ENCODE results near the gene EHHADH. TPM values are rescaled to one million over a fixed set of nuclear protein-coding genes. Genes with fewer than 3 reads are reported as not detected.

EHHADH gene
- total RNA-seq, 1 donor from 2014 or later, result 2.4 TPM

- H3K27me3 Mint-ChIP-seq, result no peaks in the 10 kb centered on the region
- no peaks in the 10 kb centered on the region for H3K4me1 Mint-ChIP-seq
- no peak overlapping the region for H3K4me3 Mint-ChIP-seq
- intact Hi-C loops (cut with micrococcal nuclease), result no loop called here
- H3K36me3 Mint-ChIP-seq (ENCODE audit: low read depth), result no peaks in the 10 kb centered on the region
- no peak for DNase-seq
- no peak overlapping the region for H3K27ac Mint-ChIP-seq
- no peaks in the 10 kb centered on the region for H3K9me3 Mint-ChIP-seq
Observed at GRCh38 chr3:185225523-185225922, 28.3 kb downstream of the EHHADH start.

- DNase-seq, result no peak
- intact Hi-C loops (cut with micrococcal nuclease), result no loop called here
- no peaks in the 10 kb centered on the region for H3K27me3 Mint-ChIP-seq
- no peaks in the 10 kb centered on the region for H3K36me3 Mint-ChIP-seq (ENCODE audit: low read depth)
- H3K4me3 Mint-ChIP-seq, result no peak overlapping the region
- no peaks in the 10 kb centered on the region for H3K9me3 Mint-ChIP-seq
- H3K27ac Mint-ChIP-seq, result no peak overlapping the region
- no peaks in the 10 kb centered on the region for H3K4me1 Mint-ChIP-seq
Observed at GRCh38 chr3:185225080-185225479, 28.8 kb downstream of the EHHADH start.

- intact Hi-C loops (cut with micrococcal nuclease), result no loop called here
- no peaks in the 10 kb centered on the region for H3K27me3 Mint-ChIP-seq
- no peaks in the 10 kb centered on the region for H3K4me1 Mint-ChIP-seq
- no peak overlapping the region for H3K27ac Mint-ChIP-seq
- H3K4me3 Mint-ChIP-seq, result no peak overlapping the region
- H3K9me3 Mint-ChIP-seq, result no peaks in the 10 kb centered on the region
- no peaks in the 10 kb centered on the region for H3K36me3 Mint-ChIP-seq (ENCODE audit: low read depth)
- no peak for DNase-seq
Observed at GRCh38 chr3:185221203-185221602, 32.6 kb downstream of the EHHADH start.

DNA sequence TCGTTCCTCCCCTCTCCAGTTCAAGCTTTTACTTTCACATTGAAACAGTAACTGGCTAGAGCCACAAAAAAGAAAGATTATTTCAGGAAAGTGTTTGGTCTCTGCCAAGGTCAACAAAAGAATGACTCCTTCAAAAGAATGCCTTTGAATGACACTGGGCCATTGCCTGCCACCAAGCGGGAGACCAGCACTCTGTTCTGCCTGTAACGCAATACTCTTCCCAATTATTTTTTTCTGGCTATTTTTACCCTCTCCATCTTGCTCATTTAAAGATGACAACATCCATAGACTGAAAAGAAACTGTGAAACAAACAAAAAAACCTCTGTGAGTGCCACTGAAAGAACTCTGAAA lies 37.3 kb downstream of the EHHADH start:
- DNase-seq, result peak; percentile 13
- no peaks in the 10 kb centered on the region for H3K9me3 Mint-ChIP-seq
- no peaks in the 10 kb centered on the region for H3K36me3 Mint-ChIP-seq (ENCODE audit: low read depth)
- intact Hi-C loops (cut with micrococcal nuclease), result no loop called here
- H3K27ac Mint-ChIP-seq, result no peak overlapping the region
- no peaks in the 10 kb centered on the region for H3K4me1 Mint-ChIP-seq
- no peak overlapping the region for H3K4me3 Mint-ChIP-seq
- H3K27me3 Mint-ChIP-seq, result no peaks in the 10 kb centered on the region

- no peaks in the 10 kb centered on the region for H3K4me1 Mint-ChIP-seq
- no peak for DNase-seq
- no peak overlapping the region for H3K4me3 Mint-ChIP-seq
- no peaks in the 10 kb centered on the region for H3K9me3 Mint-ChIP-seq
- H3K36me3 Mint-ChIP-seq (ENCODE audit: low read depth), result no peaks in the 10 kb centered on the region
- intact Hi-C loops (cut with micrococcal nuclease), result no loop called here
- H3K27me3 Mint-ChIP-seq, result no peaks in the 10 kb centered on the region
- H3K27ac Mint-ChIP-seq, result no peak overlapping the region
Observed at GRCh38 chr3:185215873-185216606, 37.8 kb downstream of the EHHADH start.

DNA sequence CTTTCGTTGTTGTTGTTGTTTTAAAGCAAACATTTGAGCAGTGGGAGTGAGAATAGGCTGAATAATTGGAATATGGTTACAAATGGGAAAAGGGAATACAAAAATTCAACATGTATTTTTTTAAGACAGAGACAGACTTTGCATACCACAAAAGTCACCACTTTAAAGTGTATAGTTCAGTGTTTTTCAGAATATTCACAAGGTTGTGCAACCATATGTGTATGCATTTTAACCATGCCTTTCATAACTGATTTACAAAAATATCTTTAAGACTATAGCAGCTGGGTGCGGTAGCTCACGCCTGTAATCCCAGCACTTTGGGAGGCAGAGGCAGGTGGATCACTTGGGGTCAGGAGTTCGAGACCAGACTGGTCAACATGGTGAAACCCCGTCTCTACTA lies 41.3 kb downstream of the EHHADH start:
- DNase-seq, result no peak
- Mint-ChIP-seq H3K4me3 (no peak overlapping the region), H3K4me1 (no peaks in the 10 kb centered on the region), H3K27me3 (no peaks in the 10 kb centered on the region), H3K9me3 (no peaks in the 10 kb centered on the region), H3K27ac (no peak overlapping the region), H3K36me3 (ENCODE audit: low read depth) (no peaks in the 10 kb centered on the region)
- intact Hi-C loops (cut with micrococcal nuclease), result no loop called here

GRCh38 chr3:185212086-185212485 lies 41.8 kb downstream of the EHHADH start:
- intact Hi-C loops (cut with micrococcal nuclease), result no loop called here
- DNase-seq, result no peak
- Mint-ChIP-seq H3K9me3 (no peaks in the 10 kb centered on the region), H3K27ac (no peak overlapping the region), H3K27me3 (no peaks in the 10 kb centered on the region), H3K4me3 (no peak overlapping the region), H3K4me1 (no peaks in the 10 kb centered on the region), H3K36me3 (ENCODE audit: low read depth) (no peaks in the 10 kb centered on the region)

GRCh38 chr3:185210621-185211142 lies 43.2 kb downstream of the EHHADH start:
- Mint-ChIP-seq H3K4me1 (no peaks in the 10 kb centered on the region), H3K9me3 (no peaks in the 10 kb centered on the region), H3K4me3 (no peak overlapping the region), H3K27ac (peak overlapping the region; percentile 8), H3K36me3 (ENCODE audit: low read depth) (no peaks in the 10 kb centered on the region), H3K27me3 (no peaks in the 10 kb centered on the region)
- intact Hi-C loops (cut with micrococcal nuclease), result no loop called here
- DNase-seq, result no peak

DNA sequence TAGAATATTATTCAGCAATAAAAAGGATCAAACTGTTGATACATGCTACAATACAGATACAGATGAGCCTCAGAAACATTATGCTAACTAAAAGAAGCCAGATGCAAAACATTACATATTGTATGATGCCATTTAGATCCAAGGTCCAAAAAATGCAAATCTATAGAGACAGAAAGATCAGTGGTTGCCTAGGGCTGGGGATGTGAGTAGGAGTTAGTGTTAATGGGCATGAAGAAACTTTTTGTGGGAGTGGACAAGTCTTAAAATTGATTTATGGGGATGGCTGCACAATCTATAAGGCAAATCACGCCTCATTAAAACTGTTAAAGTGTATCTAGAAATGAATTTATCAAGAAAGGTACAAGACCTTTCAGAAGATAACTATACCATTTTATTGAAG lies 45.0 kb downstream of the EHHADH start:
- Mint-ChIP-seq H3K4me1 (no peaks in the 10 kb centered on the region), H3K9me3 (no peaks in the 10 kb centered on the region), H3K27me3 (no peaks in the 10 kb centered on the region), H3K36me3 (ENCODE audit: low read depth) (no peaks in the 10 kb centered on the region), H3K4me3 (no peak overlapping the region), H3K27ac (no peak overlapping the region)
- intact Hi-C loops (cut with micrococcal nuclease), result no loop called here
- DNase-seq, result no peak

- Mint-ChIP-seq H3K4me3 (no peak overlapping the region), H3K27ac (no peak overlapping the region), H3K36me3 (ENCODE audit: low read depth) (no peaks in the 10 kb centered on the region), H3K27me3 (no peaks in the 10 kb centered on the region), H3K4me1 (no peaks in the 10 kb centered on the region), H3K9me3 (no peaks in the 10 kb centered on the region)
- no peak for DNase-seq
- intact Hi-C loops (cut with micrococcal nuclease), result no loop called here
Observed at GRCh38 chr3:185207931-185208746, 45.7 kb downstream of the EHHADH start.

DNA sequence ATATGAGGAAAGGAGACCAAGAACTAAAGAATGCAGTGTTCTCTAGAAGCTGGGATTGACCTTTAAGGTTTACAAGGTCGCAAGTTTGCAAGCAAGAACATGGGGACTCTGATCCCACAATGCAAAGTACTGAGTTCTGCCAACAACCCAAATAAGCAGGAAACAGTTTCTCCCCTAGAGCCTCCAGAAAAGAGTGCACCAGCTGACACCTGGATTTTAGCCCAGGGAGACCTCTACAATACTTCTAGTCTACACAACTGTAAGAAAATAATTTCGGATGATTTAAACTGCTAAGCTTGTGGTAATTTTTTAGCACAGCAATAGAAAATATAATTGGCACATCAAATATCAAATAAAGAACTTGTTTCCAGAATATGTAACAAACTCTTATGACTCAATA lies 46.4 kb downstream of the EHHADH start:
- H3K9me3 Mint-ChIP-seq, result no peaks in the 10 kb centered on the region
- H3K36me3 Mint-ChIP-seq (ENCODE audit: low read depth), result no peaks in the 10 kb centered on the region
- H3K4me1 Mint-ChIP-seq, result no peaks in the 10 kb centered on the region
- DNase-seq, result no peak
- no peak overlapping the region for H3K4me3 Mint-ChIP-seq
- intact Hi-C loops (cut with micrococcal nuclease), result no loop called here
- H3K27me3 Mint-ChIP-seq, result no peaks in the 10 kb centered on the region
- no peak overlapping the region for H3K27ac Mint-ChIP-seq

DNA sequence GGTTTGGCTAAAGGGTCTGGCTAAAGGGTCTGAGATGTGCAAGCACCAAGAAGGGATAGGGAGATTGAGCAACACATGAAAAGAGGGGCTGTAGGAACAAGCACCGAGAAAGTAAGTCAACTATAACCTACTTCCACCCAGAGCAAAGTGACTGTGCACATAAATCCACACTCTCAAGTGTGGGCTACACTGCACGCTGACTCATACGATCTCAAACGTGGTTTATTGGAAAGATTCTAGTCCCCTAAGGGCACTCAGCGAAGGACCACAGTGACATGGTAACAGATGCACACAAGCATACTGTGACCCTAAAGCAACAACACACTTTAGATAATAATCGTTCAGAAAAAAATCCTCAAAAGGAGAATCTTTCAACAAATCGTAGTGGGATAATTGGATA lies 48.0 kb downstream of the EHHADH start:
- Mint-ChIP-seq H3K4me1 (no peaks in the 10 kb centered on the region), H3K27ac (no peak overlapping the region)

DNA sequence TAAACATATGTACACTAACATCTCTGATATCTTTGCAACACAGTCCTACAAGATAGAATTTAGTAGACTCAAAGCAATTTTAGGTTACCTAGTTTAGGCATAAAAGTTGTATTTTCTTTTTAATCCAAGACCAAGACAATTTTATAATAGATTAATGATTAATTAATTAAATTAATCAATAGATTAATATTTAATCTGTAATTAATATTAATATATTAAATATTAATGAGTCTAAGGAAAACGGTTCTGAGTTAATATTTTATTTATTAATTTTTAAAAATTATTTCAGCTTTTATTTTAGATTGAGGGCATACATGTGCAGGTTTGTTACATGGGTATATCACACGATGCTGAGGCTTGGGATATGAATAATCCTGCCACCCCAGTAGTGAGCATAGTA lies 49.0 kb downstream of the EHHADH start:
- Mint-ChIP-seq H3K27me3 (no peaks in the 10 kb centered on the region), H3K9me3 (no peaks in the 10 kb centered on the region), H3K27ac (no peak overlapping the region), H3K4me1 (no peaks in the 10 kb centered on the region), H3K36me3 (ENCODE audit: low read depth) (no peaks in the 10 kb centered on the region), H3K4me3 (no peak overlapping the region)
- intact Hi-C loops (cut with micrococcal nuclease), result no loop called here
- no peak for DNase-seq

More for the DNA sequence above, 48.0 kb downstream of the EHHADH start:
- Mint-ChIP-seq H3K36me3 (ENCODE audit: low read depth) (no peaks in the 10 kb centered on the region), H3K4me3 (no peak overlapping the region), H3K27me3 (no peaks in the 10 kb centered on the region), H3K9me3 (no peaks in the 10 kb centered on the region)
- intact Hi-C loops (cut with micrococcal nuclease), result no loop called here
- no peak for DNase-seq

DNA sequence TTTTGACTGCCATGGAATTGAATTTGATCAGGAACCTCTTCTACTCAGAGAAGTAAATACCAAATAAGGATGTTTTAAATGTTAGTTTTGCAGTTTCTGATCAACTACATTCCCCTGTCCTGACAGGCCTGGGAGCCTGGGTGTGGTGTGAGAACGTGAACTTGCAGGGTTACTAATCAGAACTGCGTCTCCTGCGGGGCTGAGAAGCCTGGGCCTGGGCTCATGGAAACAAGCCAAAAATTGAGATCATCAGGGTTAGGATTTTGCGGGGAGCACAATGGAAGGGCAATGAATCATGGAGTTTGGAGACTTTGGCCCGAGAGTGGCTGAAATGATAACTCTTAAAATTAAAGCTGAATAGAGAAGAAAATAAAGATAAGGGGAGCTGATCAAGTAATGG lies 53.2 kb downstream of the EHHADH start:
- H3K9me3 Mint-ChIP-seq, result peaks cover 5% of the 10 kb centered on the region

More for the DNA sequence above, 53.2 kb downstream of the EHHADH start:
- Mint-ChIP-seq H3K36me3 (ENCODE audit: low read depth) (no peaks in the 10 kb centered on the region), H3K27me3 (no peaks in the 10 kb centered on the region), H3K4me1 (no peaks in the 10 kb centered on the region), H3K27ac (no peak overlapping the region), H3K4me3 (no peak overlapping the region)
- no peak for DNase-seq
- intact Hi-C loops (cut with micrococcal nuclease), result no loop called here

All from activated CD4-positive, alpha-beta T cell treated with anti-CD3 and anti-CD28 coated beads, Interleukin-2, amount 10 ng/mL, durations not matched to agents 24 days and 14 days (primary cell).